HG02763 (cell line): ENCODE measurements around the gene THEMIS2.

Source experiments
- ATAC-seq: cut with Tn5 transposase; IDR thresholded peaks from one replicate; pipeline ENCODE4 v1.9.1; 2021; ENCODE audit warnings: mild to moderate bottlenecking, moderate library complexity; ENCODE audit not compliant: unreplicated experiment

The THEMIS2 gene

GRCh38 chr1:27885114-27885528 lies 12.8 kb downstream of the THEMIS2 start:
- no peak for ATAC-seq

- ATAC-seq = no peak
Observed at GRCh38 chr1:27885621-27886352, 13.4 kb downstream of the THEMIS2 start.

GRCh38 chr1:27886353-27886679 lies 14.0 kb downstream of the THEMIS2 start:
- ATAC-seq = no peak

GRCh38 chr1:27886744-27887143 lies 14.4 kb downstream of the THEMIS2 start:
- ATAC-seq = no peak

GRCh38 chr1:27887215-27888021 lies 15.1 kb downstream of the THEMIS2 start:
- no peak for ATAC-seq

GRCh38 chr1:27889506-27889905 lies 17.2 kb downstream of the THEMIS2 start:
- ATAC-seq = no peak

- peak; percentile 32 for ATAC-seq
Observed at GRCh38 chr1:27891196-27891889, 19.0 kb downstream of the THEMIS2 start.

- ATAC-seq = no peak
Observed at GRCh38 chr1:27894521-27894920, 22.2 kb downstream of the THEMIS2 start.

GRCh38 chr1:27906759-27907158 lies 34.4 kb downstream of the THEMIS2 start:
- no peak for ATAC-seq

- no peak for ATAC-seq
Observed at GRCh38 chr1:27912429-27912828, 40.1 kb downstream of the THEMIS2 start.

GRCh38 chr1:27915082-27915575 lies 42.8 kb downstream of the THEMIS2 start:
- ATAC-seq = no peak

GRCh38 chr1:27922272-27922671 lies 49.9 kb downstream of the THEMIS2 start:
- no peak for ATAC-seq

GRCh38 chr1:27928216-27928954 lies 56.0 kb downstream of the THEMIS2 start:
- ATAC-seq = no peak

GRCh38 chr1:27931184-27931583 lies 58.8 kb downstream of the THEMIS2 start:
- no peak for ATAC-seq

- ATAC-seq = no peak
Observed at GRCh38 chr1:27931759-27932158, 59.4 kb downstream of the THEMIS2 start.

GRCh38 chr1:27934818-27935549 lies 62.6 kb downstream of the THEMIS2 start, which contains the start of gene SMPDL3B:
SMPDL3B (plus strand) TSS chr1:27935000; CDS start chr1:27935184, 184 bp downstream.
- no peak for ATAC-seq

GRCh38 chr1:27935721-27936120 lies 63.4 kb downstream of the THEMIS2 start:
- ATAC-seq = no peak
